Osteoblast (primary cell): ENCODE results near the gene SLC11A2. TPM values are rescaled to one million over a fixed set of nuclear protein-coding genes. Genes with fewer than 3 reads are reported as not detected.
A peak's percentile ranks its signal among the peaks of the same experiment; 100 is the strongest.

ENCODE experiments used
- DNase-seq: peaks from one replicate; pipeline ENCODE4 v3.0.0; 2011; ENCODE audit warnings: low spot score, mixed read lengths; ENCODE audit not compliant: insufficient read length; ENCODE audit errors: missing footprints
- H2AFZ ChIP-seq: 2 replicates; pipeline ENCODE4 v1.6.0; 2011; ENCODE audit warnings: mild to moderate bottlenecking, low read length
- H3K27ac ChIP-seq: 2 replicates; pipeline ENCODE4 v1.5.1; 2011; ENCODE audit warnings: mild to moderate bottlenecking, low read depth, low read length, moderate library complexity
- H3K27me3 ChIP-seq: 2 replicates; pipeline ENCODE4 v1.6.0; 2012; ENCODE audit warnings: mild to moderate bottlenecking, control low read depth, inconsistent platforms, low read length, moderate library complexity; ENCODE audit not compliant: insufficient read depth
- H3K36me3 ChIP-seq: 2 replicates; pipeline ENCODE4 v1.5.1; 2011; ENCODE audit warnings: mild to moderate bottlenecking, low read length, control low read depth, moderate library complexity; ENCODE audit not compliant: insufficient read depth
- H3K4me1 ChIP-seq: 2 replicates; pipeline ENCODE4 v1.5.1; 2011; ENCODE audit warnings: mild to moderate bottlenecking, low read length, control low read depth, moderate library complexity; ENCODE audit not compliant: insufficient read depth
- H3K4me2 ChIP-seq: 2 replicates; pipeline ENCODE4 v1.6.0; 2011; ENCODE audit warnings: mild to moderate bottlenecking, low read length; ENCODE audit not compliant: insufficient read depth
- H3K4me3 ChIP-seq: fragments of 200-600 bp; sonication (generic); 3 replicates; pipeline ENCODE4 v1.5.1; 2012; ENCODE audit warnings: mild to moderate bottlenecking, low read length, inconsistent platforms; ENCODE audit not compliant: insufficient read depth
- H3K79me2 ChIP-seq: 2 replicates; pipeline ENCODE4 v1.6.0; 2012; ENCODE audit warnings: mild to moderate bottlenecking, low read length, control low read depth, inconsistent platforms; ENCODE audit not compliant: insufficient read depth
- H3K9me3 ChIP-seq: 2 replicates; pipeline ENCODE4 v1.5.1; 2011; ENCODE audit warnings: low read depth, low read length, control low read depth
- H4K20me1 ChIP-seq: 2 replicates; pipeline ENCODE4 v1.6.0; 2012; ENCODE audit warnings: mild to moderate bottlenecking, low read length, control low read depth; ENCODE audit not compliant: insufficient read depth
- CTCF ChIP-seq: IDR thresholded peaks from 2 replicates; pipeline ENCODE4 v1.5.1; 2011; ENCODE audit warnings: mild to moderate bottlenecking, low read depth, low read length, moderate library complexity; ENCODE audit errors: extremely low read depth
- total RNA-seq: library from RNA; depleted of rRNA; stranded (reverse); fragments of >200 nt; gene quantifications from 2 replicates; pipeline ENCODE4 v1.2.3, GENCODE V29; 2012

Gene SLC11A2
- total RNA-seq, 1 donor: 64.4 TPM

DNA sequence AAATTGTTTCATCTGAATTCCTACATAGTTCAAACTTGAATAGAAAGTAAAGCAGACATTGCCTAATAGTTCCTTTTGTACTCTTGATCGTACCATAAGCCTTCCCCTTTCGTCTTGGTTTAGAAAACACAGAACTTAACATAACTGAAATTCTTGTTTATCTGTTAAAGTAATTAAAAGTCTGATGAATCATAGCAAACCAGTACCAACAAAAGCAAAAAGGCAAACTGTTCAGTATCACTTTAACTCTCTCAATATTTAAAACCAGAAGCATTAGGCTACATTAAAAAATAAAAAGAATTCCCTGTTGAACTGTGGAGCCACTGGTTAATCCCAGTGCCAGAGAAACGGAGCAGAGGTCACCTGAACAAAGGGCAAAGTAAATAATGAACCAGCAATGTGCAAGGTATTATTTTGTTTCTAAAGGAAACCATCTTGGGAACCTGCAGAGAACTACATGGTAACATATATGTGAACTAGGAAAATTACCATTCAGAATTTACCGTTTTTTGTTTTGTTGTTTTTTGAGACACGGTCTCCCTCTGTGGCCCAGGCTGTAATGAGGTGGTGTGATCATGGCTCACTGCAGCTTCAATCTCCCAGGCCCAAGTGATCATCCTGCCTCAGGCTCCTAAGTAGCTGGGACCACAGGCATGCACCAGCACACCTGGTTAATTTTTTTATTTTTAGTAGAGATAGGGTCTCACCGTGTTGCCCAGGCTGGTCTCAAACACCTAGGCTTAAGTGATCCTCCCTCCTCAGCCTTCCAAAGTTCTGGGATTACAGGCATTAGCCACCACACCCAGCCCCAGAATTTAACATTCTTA, 91.0 kb downstream of the SLC11A2 start:
- H3K4me2 ChIP-seq: peak overlapping the region; percentile 51
- H3K4me3 ChIP-seq: peak overlapping the region; percentile 4
- H3K79me2 ChIP-seq: no peaks in the 10 kb centered on the region
- H3K27ac ChIP-seq: peak overlapping the region; percentile 41
- peaks cover 13% of the 10 kb centered on the region for H3K4me1 ChIP-seq
- peak overlapping the region; percentile 16 for H2AFZ ChIP-seq
- no peak for TF ChIP-seq CTCF
- H3K9me3 ChIP-seq: no peaks in the 10 kb centered on the region
- H4K20me1 ChIP-seq: no peaks in the 10 kb centered on the region
- no peak for DNase-seq
- H3K27me3 ChIP-seq: no peaks in the 10 kb centered on the region
- no peaks in the 10 kb centered on the region for H3K36me3 ChIP-seq

GRCh38 chr12:50934371-50934851, 91.8 kb downstream of the SLC11A2 start:
- no peak for DNase-seq
- Histone ChIP-seq H3K27me3 (no peaks in the 10 kb centered on the region), H2AFZ (no peak overlapping the region), H3K4me3 (no peak overlapping the region), H4K20me1 (no peaks in the 10 kb centered on the region), H3K79me2 (no peaks in the 10 kb centered on the region), H3K4me1 (peaks cover 13% of the 10 kb centered on the region), H3K9me3 (no peaks in the 10 kb centered on the region), H3K27ac (peak overlapping the region; percentile 41), H3K36me3 (no peaks in the 10 kb centered on the region), H3K4me2 (peak overlapping the region; percentile 51)
- TF ChIP-seq CTCF: no peak

- peaks cover 13% of the 10 kb centered on the region for H3K4me1 ChIP-seq
These were observed 92.6 kb downstream of the SLC11A2 start for GRCh38 chr12:50933459-50934124.

More at GRCh38 chr12:50933459-50934124, 92.6 kb downstream of the SLC11A2 start:
- no peak overlapping the region for H3K4me2 ChIP-seq
- no peaks in the 10 kb centered on the region for H3K36me3 ChIP-seq
- no peak for TF ChIP-seq CTCF
- H3K9me3 ChIP-seq: no peaks in the 10 kb centered on the region
- H3K4me3 ChIP-seq: no peak overlapping the region
- no peak for DNase-seq
- no peak overlapping the region for H3K27ac ChIP-seq
- H2AFZ ChIP-seq: no peak overlapping the region
- H3K27me3 ChIP-seq: no peaks in the 10 kb centered on the region
- no peaks in the 10 kb centered on the region for H4K20me1 ChIP-seq
- no peaks in the 10 kb centered on the region for H3K79me2 ChIP-seq
